ENCODE results near the gene RTTN.
"Not testable (repeated sequence)": the region's sequence is repeated elsewhere in the genome, so short reads cannot be mapped to it uniquely, and the experiment has no call there.

Gene RTTN, protein sequence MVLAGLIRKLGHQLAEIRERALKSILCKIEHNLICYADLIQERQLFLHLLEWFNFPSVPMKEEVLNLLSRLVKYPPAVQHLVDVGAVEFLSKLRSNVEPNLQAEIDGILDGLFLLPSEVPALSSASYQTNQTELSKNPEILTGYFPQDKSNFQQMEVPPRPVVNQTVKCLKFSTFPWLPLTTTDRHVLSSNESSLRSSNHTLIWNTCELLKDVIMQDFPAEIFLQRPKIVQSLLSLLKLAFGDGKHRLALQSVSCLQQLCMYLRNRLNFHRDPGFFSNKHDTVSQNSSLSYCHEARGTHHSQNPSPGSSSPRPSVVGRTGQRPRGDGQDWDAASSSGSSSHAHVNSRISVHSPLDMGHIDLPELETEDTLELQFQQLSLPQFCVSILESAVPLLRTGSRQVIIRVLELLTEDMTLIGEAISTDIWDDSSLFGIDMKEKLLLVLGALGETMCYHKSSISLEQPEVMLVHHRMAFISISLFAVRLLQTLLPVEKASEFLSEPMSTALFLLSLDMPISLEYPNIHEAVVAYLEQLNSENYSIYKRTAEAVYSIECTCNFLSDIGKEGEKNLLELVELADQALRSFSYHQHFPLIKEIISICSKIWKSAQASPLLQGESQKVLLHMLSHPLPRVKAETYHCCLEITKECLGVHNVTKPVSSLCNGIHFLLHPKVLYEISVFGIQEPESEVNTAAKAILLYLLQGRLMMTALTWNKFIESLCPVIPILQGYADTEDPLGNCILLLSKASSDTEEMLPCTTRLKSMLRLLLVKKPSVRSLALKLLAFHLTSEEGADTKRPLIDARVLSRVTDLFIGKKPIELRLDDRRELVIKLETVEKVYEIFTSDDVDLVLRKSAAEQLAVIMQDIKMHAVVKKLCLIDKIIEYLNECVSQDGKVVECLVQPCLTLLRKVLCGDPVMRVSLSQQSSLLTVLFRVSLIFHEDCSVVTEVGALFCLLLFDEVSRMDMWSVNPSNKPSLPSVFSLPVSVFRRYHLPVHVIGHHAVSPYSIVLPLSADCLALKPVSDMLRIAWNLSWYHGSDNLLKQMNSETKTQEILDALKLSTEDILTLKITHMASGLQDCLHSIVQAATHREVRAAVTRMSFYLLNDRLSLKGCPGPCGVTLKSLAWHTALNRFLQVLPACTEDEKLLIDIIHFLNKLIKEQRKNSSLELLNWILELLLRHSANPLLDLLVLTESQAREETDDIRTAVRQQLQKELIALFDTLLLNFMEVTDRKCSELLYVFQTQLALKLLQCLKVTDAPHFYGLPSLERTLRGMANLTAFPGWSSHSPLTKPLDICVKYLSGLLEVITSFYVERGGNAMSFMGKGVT (N-terminal part only)

DNA sequence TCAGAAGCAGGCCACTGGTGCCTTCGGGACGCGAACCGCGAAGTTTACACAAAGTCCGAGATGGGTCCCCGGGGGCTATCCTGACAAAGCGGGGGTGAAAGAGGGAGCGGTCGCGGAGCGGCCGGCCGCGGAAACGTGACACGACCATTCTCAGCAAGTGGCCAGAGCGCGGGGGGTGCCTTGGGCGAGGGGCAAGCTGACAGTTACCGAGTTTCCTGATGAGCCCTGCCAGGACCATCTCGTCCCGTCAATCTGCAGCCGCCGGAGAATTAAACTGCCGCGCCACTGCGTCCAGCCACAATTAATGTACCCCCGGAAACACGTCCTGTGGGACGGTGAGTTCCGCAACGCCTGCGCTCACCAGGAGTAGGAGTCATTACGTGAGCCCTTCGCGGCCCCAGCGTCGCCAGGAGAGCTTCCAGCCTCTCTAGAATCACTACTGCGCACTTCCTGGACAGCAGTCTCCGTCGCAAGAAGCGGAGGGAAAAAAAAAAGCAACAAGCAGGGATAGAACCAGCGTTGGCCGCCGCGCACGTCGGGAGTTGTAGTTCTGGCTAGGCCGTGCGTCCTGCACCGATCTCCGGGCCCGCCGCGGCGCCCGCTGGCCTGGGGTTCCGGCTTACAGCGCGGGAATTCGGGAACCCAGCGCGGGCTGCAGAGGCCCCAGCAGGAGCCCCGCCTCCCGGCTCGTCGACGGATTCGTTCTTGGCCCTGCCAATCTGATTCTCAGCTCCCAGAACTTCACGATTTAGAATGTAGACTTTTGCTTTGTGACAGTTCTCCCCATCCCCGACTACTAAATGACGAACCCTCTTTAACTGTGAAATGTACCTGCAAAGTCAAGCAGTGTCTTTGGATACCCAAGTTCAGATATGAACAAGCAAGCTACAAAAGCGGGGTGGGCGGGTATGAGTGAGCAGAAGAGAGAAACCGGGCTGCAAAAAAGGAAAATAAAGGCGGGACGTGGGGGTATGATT, at the start of gene RTTN:
RTTN (minus strand) TSS at position 267 of the 977 bp plus-strand sequence; CDS start at position 238, 29 bp downstream.
- DNase-seq, result peak; percentile 94

DNA sequence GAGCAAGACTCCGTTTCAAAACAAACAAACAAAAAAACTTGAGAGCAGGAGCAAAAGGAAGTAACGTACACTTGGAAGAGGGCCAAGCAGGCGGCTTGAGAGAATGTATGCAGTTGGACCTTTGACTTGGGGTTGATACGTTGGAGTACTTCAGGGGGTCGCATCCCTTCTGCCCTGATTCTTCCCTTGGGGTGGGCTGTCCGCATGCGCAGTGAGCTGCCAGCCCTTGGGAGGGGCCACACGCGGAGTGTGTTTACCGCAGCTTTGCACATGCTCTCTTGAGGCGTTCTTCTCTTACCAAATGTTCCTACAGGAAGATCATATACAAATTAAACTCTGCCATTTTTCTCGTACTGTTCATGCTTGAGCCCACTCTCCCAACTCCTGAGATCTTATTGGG, 45.3 kb upstream of the RTTN start:
- DNase-seq, result no peak

DNA sequence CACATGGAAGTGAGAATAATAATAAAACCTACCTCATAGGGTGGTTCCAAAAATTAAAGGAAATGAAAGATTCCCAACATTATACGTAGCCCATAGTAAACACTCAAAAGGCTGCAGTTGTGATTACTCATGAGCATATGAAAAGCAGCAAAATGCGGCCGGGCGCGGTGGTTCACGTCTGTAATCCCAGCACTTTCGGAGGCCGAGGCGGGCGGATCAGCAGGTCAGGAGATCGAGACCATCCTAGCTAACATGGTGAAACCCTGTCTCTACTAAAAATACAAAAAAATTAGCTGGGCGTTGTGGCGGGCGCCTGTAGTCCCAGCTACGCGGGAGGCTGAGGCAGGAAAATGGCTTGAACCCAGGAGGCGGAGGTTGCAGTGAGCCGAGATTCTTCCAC, 44.4 kb upstream of the RTTN start:
- not testable (repeated sequence) for DNase-seq

DNA sequence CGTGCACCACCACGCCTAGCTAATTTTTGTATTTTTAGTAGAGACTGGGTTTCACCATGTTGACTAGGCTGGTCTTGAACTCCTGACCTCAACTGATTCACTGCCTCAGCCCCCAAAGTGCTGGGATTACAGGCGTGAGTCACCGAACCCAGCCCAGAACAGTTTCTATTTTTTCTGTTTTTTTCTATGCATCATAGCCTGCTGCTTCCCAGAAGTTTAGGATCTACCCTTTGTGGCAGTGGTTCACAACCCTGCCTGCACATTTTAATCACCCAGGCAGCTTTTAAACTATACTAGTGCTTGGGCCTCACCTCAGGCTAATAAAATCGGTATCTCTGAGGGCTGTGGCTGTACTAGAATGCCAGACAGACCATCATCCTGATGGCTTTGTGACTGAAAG, 43.6 kb upstream of the RTTN start:
- DNase-seq, result no peak

DNA sequence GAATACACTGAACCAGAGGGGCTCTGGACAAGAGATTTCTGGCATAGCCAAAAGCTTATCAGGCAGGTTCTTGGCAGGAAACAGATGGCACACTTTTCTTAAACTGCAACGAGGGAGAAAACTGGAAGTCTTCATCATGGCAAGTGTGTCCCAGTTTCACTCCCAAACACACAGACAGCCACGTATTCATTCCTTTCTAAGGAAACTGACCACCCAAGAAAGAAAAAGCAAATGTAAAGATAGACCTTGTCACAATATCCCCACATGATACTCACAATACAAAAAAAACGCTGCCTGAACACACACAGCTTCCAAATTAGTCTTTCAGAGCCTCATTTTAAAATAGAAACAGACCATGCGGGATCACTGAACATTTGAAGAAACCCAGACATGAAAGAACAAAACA, 40.6 kb upstream of the RTTN start:
- no peak for DNase-seq

DNA sequence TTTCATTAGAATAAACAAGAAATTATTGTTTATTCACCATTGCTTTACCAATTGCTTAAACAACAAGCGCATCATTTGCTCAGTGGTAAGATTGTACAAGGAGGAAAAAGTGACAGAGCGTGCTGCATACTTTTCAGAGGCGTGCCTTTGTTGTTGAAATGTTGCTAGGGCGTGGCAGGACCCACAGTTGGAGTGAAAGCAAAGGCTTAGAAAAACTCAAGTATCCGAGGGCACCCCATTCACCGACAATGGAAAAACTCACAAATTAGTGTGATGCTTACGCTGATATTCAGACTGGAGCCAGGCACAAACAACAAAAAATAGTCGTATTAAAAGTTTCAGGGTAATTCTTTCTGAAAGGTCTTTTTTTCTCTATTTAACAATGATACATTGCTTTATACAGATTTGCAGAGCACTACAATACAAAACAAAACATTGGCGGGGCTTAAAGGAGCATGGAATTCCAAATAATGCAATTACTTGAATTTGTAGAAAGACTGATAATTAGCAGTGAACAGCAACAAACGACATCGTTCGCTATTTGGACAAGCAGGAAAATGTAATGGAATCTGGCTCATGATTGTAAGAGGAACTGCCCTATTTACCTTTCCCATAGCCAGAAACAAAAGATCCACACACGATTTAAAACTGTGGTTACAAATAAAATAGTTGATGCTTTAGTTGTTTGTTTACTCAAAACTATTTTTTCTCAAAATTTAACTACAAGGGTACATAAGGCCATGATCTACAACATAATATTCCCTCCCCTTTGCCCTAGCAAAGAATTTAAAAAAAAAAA, 37.8 kb upstream of the RTTN start:
- no peak for DNase-seq

DNA sequence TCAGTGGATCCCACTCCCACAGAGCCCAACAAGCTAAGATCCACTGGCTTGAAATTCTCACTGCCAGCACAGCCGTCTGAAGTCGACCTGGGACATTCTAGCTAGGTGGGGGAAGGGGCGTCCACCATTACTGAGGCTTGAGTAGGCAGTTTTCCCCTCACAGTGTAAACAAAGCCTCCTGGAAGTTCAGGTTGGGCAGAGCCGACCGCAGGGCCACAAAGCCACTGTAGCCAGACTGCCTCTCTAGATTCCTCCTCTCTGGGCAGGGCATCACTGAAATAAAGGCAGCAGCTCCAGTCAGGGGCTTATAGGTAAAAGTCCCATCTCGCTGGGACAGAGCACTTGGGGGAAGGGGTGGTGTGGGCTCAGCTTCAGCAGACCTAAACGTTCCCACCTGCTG, 31.4 kb upstream of the RTTN start:
- DNase-seq, result not testable (repeated sequence)

DNA sequence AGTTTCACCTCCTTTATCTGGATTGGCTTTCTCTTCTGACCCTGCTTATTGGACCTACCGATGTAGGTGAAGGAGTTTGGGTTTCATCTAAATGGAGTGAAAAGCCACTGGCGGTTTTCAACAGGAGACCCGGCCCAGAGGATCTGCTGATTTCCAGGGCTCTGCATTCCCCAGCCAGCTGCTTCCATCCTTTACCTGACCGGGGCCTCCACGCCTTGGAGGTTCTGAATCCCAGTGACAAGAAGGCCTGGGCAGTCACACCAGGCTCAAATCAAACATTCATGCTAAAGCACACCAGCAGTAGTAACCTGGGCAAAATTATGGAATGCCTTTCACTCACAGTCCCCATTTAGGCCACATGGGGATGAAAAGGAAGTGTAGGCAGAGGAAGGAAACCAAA, 30.0 kb upstream of the RTTN start:
- no peak for DNase-seq

DNA sequence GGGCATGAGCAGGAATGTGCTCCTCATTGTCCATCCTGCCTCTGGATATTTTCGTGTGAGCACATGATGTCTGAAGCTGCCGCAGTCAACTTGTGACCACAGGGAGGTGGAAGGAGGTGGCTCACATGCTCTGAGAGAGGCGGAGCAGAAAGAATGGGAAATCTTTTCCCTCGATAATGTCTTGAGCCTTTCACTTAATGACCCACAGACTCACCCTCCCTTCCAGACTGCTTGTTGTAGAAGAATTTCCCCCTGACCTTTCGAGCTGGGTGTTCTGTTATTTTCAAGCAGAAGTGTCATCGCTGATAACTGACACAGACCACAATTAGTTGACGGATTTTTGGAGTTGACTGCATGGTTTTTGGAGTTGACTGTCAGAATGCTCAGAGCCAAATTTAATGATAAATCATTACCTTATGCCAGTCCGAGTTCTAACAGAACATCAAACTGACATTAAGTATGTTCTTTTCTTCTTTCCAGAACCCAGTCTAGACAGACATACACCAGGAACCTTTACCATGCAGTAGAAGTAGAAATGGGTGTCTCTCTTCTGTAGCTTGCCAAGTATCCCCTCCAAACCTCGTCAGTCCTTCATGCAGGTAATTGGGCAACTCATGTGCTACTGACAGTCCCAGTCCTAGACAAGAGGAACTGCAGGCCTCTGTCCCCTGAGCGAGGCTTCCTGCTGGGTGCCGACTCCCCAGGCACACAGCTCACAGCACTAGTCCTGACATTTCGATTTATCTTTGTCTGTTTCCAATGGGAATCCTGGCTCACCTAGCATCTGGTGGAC, 29.4 kb upstream of the RTTN start:
- no peak for DNase-seq

DNA sequence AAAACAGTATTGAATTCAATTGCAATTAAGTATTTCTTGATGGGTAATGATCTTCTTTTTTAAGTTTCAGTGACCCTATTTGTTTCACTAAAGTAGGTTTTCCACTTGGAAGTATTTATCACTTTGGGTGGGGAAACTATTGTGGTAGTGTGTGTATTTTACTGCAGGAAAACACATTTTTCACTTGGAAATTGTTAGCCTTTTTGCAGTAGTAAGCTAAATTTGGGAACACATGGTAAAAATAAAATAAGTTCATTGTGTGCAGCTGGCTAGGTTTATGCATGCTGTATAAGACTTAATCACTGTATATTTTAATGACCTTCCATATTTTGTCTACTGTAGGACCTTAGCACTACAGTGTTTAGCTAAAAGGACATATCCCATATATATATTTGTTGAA, 28.5 kb upstream of the RTTN start:
- no peak for DNase-seq

DNA sequence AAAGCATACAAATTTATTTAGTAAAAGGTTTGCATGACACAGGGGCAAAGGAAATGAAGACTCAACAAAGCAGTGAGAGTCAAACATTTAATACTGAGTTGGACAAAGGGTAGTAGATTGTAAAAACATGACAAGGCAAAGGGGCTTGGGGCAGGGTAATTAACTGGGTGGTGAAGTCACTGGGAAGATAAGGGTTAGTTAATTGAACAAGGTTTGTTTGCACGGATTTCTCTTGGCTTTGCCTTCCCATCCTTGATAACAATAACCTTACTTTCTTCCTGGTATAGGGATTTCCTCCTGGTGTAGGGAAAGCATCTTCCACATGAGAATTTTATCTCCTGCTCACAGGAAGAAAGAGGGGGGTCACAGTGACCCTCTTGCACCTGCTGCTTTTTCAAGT, 26.8 kb upstream of the RTTN start:
- no peak for DNase-seq

DNA sequence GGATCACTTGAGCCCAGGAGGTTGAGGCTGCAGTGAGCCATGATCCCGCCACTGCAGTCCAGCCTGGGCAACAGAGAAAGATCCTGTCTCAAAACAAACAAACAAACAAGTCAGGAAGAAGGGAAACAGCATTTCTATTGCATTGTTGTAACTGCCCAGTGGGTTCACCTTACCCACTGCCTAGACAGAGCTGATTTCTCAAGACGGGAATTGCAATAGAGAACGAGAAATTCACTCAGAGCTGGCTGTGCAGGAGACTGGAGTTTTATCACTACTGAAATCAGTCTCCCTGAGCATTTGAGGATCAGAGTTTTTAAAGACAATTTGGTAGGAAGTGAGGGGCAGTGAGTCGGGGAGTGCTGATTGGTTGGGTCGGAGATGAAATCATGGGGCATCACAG, 24.2 kb upstream of the RTTN start:
- no peak for DNase-seq

DNA sequence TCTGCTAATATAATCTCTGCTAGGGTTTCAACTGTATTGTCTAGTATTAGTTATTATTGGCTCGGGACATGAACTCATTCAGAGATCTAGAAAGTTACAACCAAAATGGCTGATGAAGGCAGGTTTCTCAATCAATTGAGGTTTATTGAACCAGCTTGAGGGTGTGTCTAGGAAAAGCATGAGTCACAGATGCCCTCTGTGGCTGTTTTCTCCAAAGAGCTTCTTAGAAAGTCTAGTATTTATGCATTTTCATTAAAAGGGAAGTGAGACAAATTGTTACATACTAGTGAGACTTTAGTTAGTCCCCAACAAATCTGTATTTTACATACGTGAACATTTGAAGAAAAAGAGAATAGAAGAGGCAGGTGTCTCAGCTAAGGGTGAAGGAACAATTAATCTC, 23.0 kb upstream of the RTTN start:
- DNase-seq, result no peak

DNA sequence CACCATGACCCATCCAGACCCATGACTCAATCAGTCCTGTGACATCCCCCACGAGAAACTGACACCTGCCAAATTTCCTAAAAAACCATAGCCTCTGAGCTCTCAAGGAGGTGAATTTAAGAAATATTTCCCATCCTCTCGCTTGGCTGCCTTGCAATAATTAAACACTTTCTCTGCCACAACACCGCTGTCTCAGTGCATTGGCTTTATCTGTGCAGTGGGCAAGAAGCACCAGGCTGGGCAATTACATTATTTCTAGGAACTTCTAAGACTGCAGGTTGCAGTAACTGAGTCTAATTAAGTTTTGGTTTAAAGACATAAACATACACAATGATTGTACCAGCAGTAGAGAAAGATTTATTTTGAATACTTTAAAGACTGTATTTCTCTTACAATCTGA, 22.0 kb upstream of the RTTN start:
- no peak for DNase-seq

DNA sequence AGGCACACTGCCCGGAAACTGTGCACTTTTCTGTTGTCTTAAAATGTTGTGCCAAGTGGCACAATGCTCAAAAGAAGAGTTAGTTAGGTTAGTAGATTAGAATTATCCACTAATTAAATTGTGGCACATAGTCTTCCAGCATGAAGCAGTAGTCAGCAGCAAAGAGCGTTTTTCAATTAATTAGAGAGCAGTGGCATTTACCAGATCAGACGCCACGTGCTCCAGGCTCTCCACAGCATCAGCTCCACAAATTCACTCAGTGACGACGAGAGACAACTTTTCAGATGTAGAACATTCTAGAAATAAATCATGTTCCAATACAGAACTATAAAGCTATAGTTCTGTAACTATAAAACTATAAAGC, 16.4 kb upstream of the RTTN start:
- DNase-seq, result no peak

DNA sequence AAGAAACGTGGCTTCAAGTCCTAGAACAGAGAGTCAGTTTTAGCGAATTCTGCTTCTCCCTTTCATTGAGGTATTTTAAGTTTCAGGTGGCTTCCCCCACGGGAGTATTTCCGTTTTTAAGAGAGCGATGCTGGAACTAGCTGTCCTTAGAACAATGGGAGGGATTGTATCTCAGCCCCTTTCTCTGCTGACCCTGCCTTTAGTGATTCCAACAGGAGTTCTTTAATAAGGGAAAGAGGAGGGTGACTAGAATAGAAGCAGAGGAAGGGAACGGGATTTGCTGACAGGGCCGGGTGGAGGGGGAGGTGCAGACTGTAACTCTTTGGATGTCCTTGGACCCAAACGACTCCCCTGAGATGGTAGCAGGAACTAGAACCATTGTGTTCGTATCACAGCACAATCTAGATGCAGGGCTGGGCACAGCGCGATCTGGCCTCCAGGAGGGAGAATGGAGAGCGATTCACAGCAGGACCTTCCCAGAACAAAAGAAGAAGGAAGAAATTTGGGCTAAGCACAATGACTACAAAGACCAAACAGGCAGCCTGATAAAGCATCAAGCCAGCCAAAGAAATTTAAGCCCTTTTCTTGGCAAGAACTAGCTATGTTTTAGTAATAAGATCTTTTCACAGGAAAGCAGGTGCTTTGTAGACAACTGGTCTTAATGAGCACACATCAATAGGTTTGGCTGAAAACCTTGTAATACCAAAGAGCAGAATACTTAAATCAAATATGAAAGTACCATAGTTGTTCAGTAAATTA, 15.8 kb upstream of the RTTN start:
- no peak for DNase-seq

DNA sequence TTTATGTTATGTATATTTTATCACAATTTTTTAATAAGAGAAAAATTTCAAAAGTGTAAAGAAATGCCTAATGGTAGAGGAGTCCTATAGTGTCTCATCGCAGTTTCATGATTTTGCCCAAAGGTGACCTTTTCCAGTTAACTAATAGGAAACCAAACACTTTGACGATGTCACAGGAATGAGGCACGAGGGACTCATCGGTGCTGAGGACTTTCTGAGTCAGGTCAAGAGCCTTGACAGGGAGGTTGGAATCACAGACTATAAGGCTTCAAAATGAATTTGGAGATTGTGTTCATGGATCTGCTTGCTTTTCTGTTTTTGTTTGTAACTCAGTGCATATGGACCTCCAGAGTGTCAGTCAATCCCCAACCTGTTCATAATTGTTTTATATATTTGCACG, 15.1 kb upstream of the RTTN start:
- no peak for DNase-seq

DNA sequence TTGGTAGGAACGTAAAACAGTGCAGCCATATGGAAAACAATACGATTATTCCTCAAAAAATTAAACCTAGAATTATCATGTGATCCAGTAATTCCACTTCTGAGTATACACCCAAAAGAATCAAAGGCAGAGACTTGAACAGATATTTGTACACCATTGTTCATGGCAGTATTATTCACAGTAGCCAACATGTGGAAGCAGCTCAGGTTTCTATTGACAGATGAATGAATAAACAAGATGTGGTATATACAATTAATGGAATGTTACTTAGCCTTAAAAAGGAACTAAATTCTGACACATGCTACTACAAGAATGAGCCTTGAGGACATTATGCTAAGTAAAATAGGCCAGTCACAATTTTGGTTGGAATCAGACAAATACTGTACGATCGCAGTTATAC, 14.2 kb upstream of the RTTN start:
- DNase-seq, result no peak

DNA sequence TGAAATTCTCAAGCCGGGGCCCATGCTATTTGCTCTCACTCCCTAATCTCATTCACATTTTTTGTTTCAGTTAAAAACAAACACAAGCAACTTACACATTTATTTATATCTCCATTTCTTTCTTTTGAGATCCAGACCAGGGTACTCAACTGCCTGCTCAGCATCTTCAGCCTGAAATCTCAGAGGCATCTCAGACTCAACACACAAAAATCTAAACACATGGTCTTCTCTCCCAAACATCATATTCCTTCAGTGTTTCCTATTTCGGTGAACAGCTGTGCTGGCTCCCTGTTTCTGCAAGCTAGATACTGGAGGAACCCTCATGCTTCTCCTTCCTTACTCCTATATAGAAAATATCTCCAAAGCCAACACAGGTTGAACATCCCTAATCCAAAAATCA, 11.3 kb upstream of the RTTN start:
- no peak for DNase-seq

DNA sequence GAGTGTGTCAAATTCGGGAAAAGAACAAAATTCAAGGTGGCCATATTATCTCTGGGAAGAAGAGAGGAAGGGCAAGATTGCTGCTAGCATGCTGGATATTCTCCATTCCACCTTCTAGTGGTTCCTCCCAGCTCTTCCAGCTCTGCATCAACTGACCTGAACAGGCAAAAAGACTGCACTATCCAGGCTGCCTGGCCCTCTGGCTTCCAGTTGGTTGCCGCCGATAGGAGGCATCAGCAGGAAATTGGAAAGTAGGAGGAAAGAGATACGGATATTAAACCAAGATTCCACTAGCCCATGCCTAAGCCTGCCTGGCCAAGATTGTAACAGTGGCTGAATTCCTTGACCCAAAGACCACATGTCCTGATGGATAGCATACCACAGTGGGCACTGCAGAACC, 1.7 kb upstream of the RTTN start:
- no peak for DNase-seq

All from stimulated activated CD4-positive, alpha-beta T cell treated with anti-CD3 and anti-CD28 coated beads, Interleukin-15, amount 100 ng/mL, for 24 hours (primary cell).